ENCODE data around the gene IFI27.

DNA sequence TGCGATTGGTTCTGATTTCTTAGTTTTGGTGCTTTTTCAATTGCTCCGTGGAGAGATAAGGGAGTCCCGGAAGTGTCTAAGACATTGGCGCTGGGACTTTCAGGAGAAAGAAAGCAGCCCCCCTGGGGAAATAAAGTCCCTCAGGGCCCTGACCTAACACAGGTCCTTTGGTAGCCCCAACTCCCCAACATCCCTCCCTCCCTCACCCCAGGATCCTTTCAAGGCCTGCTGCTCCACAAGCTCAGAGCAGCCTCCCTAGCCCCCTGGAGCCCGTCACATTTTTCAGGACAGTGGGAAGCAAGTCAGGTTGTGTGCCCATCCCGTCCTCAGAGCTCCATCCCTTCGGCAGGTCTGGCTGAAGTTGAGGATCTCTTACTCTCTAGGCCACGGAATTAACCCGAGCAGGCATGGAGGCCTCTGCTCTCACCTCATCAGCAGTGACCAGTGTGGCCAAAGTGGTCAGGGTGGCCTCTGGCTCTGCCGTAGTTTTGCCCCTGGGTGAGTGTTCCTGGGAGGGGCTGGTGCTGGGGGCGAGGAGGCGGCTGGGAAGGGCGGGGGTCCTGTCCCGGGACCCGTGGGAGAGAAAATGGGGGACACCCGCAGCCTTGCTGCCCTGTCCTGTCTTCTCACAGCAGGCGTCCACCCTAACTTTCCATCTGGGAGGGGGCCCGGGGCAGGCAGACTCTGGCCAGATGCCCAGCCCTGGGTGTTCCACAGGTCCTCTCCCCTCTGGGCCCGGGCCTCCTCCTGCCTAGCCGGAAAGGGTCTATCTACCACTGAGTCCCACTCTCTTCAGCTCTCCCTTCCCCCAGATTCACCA, 950 bp downstream of the IFI27 start:
- TF ChIP-seq, protein P1, sequence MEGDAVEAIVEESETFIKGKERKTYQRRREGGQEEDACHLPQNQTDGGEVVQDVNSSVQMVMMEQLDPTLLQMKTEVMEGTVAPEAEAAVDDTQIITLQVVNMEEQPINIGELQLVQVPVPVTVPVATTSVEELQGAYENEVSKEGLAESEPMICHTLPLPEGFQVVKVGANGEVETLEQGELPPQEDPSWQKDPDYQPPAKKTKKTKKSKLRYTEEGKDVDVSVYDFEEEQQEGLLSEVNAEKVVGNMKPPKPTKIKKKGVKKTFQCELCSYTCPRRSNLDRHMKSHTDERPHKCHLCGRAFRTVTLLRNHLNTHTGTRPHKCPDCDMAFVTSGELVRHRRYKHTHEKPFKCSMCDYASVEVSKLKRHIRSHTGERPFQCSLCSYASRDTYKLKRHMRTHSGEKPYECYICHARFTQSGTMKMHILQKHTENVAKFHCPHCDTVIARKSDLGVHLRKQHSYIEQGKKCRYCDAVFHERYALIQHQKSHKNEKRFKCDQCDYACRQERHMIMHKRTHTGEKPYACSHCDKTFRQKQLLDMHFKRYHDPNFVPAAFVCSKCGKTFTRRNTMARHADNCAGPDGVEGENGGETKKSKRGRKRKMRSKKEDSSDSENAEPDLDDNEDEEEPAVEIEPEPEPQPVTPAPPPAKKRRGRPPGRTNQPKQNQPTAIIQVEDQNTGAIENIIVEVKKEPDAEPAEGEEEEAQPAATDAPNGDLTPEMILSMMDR (conservative IDR thresholded peaks at IDR 0.05; ENCODE audit: low read depth, low read length), result no peak
- TF ChIP-seq POLR2A (IDR thresholded peaks at IDR 0.05; ENCODE audit: low read depth, low read length) (no peak), FOS (IDR thresholded peaks at IDR 0.05; ENCODE audit: low read depth, low read length) (no peak), RAD21 (IDR thresholded peaks at IDR 0.05; ENCODE audit: low read length) (no peak), SMC3 (IDR thresholded peaks at IDR 0.05; ENCODE audit: low read depth, low read length) (no peak), BHLHE40 (IDR thresholded peaks at IDR 0.05; ENCODE audit: low read depth, low read length) (no peak), CEBPB (IDR thresholded peaks at IDR 0.05; ENCODE audit: low read depth, low read length) (no peak), RFX5 (IDR thresholded peaks at IDR 0.05; ENCODE audit: low read depth, low read length) (no peak)
- TF ChIP-seq, protein P2, sequence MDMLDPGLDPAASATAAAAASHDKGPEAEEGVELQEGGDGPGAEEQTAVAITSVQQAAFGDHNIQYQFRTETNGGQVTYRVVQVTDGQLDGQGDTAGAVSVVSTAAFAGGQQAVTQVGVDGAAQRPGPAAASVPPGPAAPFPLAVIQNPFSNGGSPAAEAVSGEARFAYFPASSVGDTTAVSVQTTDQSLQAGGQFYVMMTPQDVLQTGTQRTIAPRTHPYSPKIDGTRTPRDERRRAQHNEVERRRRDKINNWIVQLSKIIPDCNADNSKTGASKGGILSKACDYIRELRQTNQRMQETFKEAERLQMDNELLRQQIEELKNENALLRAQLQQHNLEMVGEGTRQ (IDR thresholded peaks at IDR 0.05; ENCODE audit: low read depth, low read length), result no peak

Data from IMR-90 (cell line).